Hepatocyte (in vitro differentiated cells): ENCODE measurements around the gene PMP22.

Experiments used
- EZH2 ChIP-seq: fragments of 200-600 bp; sonication (generic); IDR thresholded peaks from 2 replicates; pipeline ENCODE4 v1.6.1; 2016; ENCODE audit warnings: antibody characterized with exemption, mild to moderate bottlenecking, borderline replicate concordance
- TF ChIP-seq, protein P1 (sequence below): fragments of 200-600 bp; sonication (generic); IDR thresholded peaks from 2 replicates; pipeline ENCODE4 v1.5.1; 2016; ENCODE audit warnings: antibody characterized with exemption, mild to moderate bottlenecking; ENCODE audit not compliant: poor library complexity

DNA sequence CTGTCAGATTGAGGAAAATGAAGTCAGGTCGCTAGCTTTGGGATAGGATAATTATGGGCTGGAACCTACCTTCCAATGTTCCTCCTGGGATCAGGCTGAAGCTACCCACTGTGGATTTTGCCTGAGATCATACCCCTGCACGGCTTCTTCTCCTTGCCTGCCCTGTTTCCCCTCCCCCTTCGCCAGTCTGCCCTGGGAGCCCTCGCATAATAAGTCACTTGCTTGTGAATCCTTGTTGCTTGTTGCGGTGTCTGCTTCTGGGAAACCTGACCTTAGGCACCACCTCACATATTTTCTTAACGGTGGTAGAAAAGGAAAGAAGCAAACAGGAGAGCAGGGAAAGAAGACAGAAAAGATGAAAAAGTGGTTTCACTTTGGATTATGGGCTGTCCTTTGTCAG lies 13.3 kb upstream of the PMP22 start:
- TF ChIP-seq, protein P1, sequence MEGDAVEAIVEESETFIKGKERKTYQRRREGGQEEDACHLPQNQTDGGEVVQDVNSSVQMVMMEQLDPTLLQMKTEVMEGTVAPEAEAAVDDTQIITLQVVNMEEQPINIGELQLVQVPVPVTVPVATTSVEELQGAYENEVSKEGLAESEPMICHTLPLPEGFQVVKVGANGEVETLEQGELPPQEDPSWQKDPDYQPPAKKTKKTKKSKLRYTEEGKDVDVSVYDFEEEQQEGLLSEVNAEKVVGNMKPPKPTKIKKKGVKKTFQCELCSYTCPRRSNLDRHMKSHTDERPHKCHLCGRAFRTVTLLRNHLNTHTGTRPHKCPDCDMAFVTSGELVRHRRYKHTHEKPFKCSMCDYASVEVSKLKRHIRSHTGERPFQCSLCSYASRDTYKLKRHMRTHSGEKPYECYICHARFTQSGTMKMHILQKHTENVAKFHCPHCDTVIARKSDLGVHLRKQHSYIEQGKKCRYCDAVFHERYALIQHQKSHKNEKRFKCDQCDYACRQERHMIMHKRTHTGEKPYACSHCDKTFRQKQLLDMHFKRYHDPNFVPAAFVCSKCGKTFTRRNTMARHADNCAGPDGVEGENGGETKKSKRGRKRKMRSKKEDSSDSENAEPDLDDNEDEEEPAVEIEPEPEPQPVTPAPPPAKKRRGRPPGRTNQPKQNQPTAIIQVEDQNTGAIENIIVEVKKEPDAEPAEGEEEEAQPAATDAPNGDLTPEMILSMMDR, result no peak
- no peak for TF ChIP-seq EZH2
